Fibroblast of lung (primary cell): Measurements from ENCODE around the gene RPS6KA2. TPM values are rescaled to one million over a fixed set of nuclear protein-coding genes. Genes with fewer than 3 reads are reported as not detected.

ENCODE experiments used
- DNase-seq, 2 donors: peaks; one replicate each; pipeline versions ENCODE4 v3.0.0 to v3.0.0-alpha.2; 2010; ENCODE audit warnings: low read depth in 2 of 2
- H2AFZ ChIP-seq: 2 replicates; pipeline ENCODE4 v1.5.1; 2012; ENCODE audit warnings: low read length, control low read depth, inconsistent platforms
- H3K27ac ChIP-seq: 2 replicates; pipeline ENCODE4 v1.5.1; 2011; ENCODE audit warnings: low read length, control low read depth; ENCODE audit not compliant: insufficient read depth
- H3K27me3 ChIP-seq: 2 replicates; pipeline ENCODE4 v1.5.1; 2011; ENCODE audit warnings: mild to moderate bottlenecking, low read length; ENCODE audit not compliant: control insufficient read depth, insufficient read depth
- H3K36me3 ChIP-seq: 2 replicates; pipeline ENCODE4 v1.5.1; 2011; ENCODE audit warnings: low read length; ENCODE audit not compliant: control insufficient read depth, insufficient read depth
- H3K4me1 ChIP-seq: 2 replicates; pipeline ENCODE4 v1.5.1; 2011; ENCODE audit warnings: low read length; ENCODE audit not compliant: control insufficient read depth, insufficient read depth; ENCODE audit errors: extremely low read depth
- H3K4me2 ChIP-seq: 2 replicates; pipeline ENCODE4 v1.5.1; 2011; ENCODE audit warnings: low read length, control low read depth; ENCODE audit not compliant: insufficient read depth; ENCODE audit errors: extremely low read depth
- H3K4me3 ChIP-seq, 4 experiments: fragments of 200-600 bp in 1 of 4; sonication (generic) in 1 of 4; replicated peaks in 1 of 4; 2 replicates each; pipeline ENCODE4 v1.5.1; 2011 to 2016; ENCODE audit warnings: low read length in 4 of 4, low read depth in 3 of 4, mild to moderate bottlenecking in 3 of 4, control low read depth in 2 of 4, inconsistent platforms in 1 of 4, mixed read lengths in 1 of 4; ENCODE audit not compliant: insufficient read depth in 1 of 4; ENCODE audit errors: control extremely low read depth in 1 of 4
- H3K79me2 ChIP-seq: 2 replicates; pipeline ENCODE4 v1.5.1; 2012; ENCODE audit warnings: mild to moderate bottlenecking, low read length, inconsistent platforms; ENCODE audit not compliant: control insufficient read depth, insufficient read depth
- H3K9ac ChIP-seq: 2 replicates; pipeline ENCODE4 v1.5.1; 2011; ENCODE audit warnings: mild to moderate bottlenecking, low read length, control low read depth; ENCODE audit not compliant: insufficient read depth
- H3K9me3 ChIP-seq: 2 replicates; pipeline ENCODE4 v1.5.1; 2012; ENCODE audit warnings: low read depth, low read length; ENCODE audit not compliant: control insufficient read depth, insufficient read depth
- H4K20me1 ChIP-seq: 2 replicates; pipeline ENCODE4 v1.5.1; 2011; ENCODE audit warnings: low read length; ENCODE audit not compliant: control insufficient read depth, insufficient read depth; ENCODE audit errors: extremely low read depth
- EZH2 ChIP-seq: IDR thresholded peaks from 2 replicates; pipeline ENCODE4 v1.5.1; 2012; ENCODE audit warnings: low read length, control low read depth, mild to moderate bottlenecking; ENCODE audit errors: missing control alignments
- polyA plus RNA-seq, 2 donors: library from polyadenylated mRNA; depleted of rRNA in 1 of 2; stranded (reverse) in 1 of 2; unstranded in 1 of 2; fragments of >200 nt; gene quantifications; 2 replicates each; pipeline ENCODE4 v1.2.1, GENCODE V29; 2011 to 2012; ENCODE audit warnings: missing spikeins in 1 of 2
- total RNA-seq: library from RNA; depleted of rRNA; stranded (reverse); fragments of >200 nt; gene quantifications from 2 replicates; pipeline ENCODE4 v1.2.1, GENCODE V29; 2014
- TF ChIP-seq, protein P1 (sequence below), 2 donors: IDR thresholded peaks in 1 of 2; conservative IDR thresholded peaks in 1 of 2; 1 replicate in 1 of 2; 2 replicates in 1 of 2; pipeline ENCODE4 v1.5.1; 2011 to 2012; ENCODE audit warnings: low read length in 2 of 2, control low read depth in 1 of 2, inconsistent platforms in 1 of 2, low read depth in 1 of 2, mild to moderate bottlenecking in 1 of 2

The RPS6KA2 gene
- total and polyA plus RNA-seq, 2 donors (not counting 1 experiment from before 2014, with no cell fraction given), result 66.8 to 116 TPM

DNA sequence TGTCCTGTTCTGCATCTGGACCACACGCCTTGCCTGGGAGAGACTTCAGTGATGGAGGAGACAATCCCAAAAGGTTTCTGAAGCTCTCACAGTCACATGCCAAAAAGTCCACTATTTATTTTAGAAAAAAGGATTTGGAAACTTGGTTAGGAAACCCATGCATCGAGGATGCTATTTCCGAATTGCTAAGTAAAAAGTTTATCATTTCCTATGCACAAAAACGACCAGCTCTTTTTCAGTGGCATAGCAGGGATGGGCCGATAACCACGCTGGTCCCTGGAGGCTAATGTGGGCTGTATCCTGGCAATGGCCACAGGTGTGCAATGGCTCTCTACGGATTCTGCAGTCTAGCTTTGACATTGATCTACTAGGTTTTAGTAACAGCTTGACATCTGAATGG lies 74.5 kb downstream of the RPS6KA2 start:
- H3K9me3 ChIP-seq, result no peaks in the 10 kb centered on the region
- H3K27me3 ChIP-seq, result no peaks in the 10 kb centered on the region
- no peak for TF ChIP-seq EZH2
- TF ChIP-seq, protein P1, sequence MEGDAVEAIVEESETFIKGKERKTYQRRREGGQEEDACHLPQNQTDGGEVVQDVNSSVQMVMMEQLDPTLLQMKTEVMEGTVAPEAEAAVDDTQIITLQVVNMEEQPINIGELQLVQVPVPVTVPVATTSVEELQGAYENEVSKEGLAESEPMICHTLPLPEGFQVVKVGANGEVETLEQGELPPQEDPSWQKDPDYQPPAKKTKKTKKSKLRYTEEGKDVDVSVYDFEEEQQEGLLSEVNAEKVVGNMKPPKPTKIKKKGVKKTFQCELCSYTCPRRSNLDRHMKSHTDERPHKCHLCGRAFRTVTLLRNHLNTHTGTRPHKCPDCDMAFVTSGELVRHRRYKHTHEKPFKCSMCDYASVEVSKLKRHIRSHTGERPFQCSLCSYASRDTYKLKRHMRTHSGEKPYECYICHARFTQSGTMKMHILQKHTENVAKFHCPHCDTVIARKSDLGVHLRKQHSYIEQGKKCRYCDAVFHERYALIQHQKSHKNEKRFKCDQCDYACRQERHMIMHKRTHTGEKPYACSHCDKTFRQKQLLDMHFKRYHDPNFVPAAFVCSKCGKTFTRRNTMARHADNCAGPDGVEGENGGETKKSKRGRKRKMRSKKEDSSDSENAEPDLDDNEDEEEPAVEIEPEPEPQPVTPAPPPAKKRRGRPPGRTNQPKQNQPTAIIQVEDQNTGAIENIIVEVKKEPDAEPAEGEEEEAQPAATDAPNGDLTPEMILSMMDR (conservative IDR thresholded peaks at IDR 0.05 in 1 of 2, IDR thresholded peaks at IDR 0.05 in 1 of 2; ENCODE audit: low read depth in 1 of 2, low read length in 2 of 2), result no peak
- no peaks in the 10 kb centered on the region for H4K20me1 ChIP-seq
- H3K9ac ChIP-seq, result no peak overlapping the region
- H3K4me2 ChIP-seq, result no peak overlapping the region
- no peaks in the 10 kb centered on the region for H3K36me3 ChIP-seq
- H3K79me2 ChIP-seq, result peaks cover 4% of the 10 kb centered on the region
- no peak for DNase-seq
- no peak overlapping the region for H3K4me3 ChIP-seq
- peaks cover 15% of the 10 kb centered on the region for H3K4me1 ChIP-seq
- peak overlapping the region; percentile 79 for H3K27ac ChIP-seq
- H2AFZ ChIP-seq, result no peak overlapping the region

DNA sequence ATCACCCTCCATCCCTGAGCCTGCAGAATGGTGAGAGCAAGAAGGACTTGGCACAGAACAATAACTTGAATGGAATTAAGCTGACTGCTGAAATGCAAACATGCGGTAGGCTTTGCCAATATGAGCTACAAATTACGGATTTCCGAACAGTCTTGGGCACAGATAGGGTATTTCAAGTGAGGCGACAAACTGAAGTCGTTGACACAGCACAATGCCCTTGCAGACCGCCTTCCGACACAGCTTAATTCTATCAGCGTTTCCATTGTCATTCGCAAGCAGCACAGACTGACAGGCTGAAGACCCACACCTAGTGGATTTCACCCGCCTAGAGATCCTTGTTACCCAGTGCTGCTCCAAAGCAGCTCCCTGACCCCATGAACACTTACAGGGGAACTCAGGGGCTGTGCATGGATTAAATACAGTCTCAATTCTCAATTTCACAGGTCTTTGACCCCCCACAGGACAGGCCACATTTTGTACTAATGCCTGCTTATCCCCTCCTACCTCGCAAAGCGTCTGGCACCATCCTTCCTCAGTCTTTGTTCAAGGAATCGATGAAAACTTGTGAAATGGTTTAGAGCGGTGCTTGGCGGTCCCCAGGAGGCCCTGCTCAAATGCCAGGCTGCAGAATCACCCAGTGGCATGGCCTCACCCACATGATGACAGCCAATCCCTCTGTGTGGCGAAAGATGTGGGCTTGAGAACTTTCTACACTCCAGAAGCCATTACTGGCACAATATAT lies 75.1 kb downstream of the RPS6KA2 start:
- DNase-seq, result no peak
- no peak overlapping the region for H3K4me3 ChIP-seq
- H4K20me1 ChIP-seq, result no peaks in the 10 kb centered on the region
- H3K79me2 ChIP-seq, result peaks cover 4% of the 10 kb centered on the region
- no peak overlapping the region for H3K27ac ChIP-seq
- no peaks in the 10 kb centered on the region for H3K9me3 ChIP-seq
- H2AFZ ChIP-seq, result no peak overlapping the region
- H3K9ac ChIP-seq, result no peak overlapping the region
- H3K27me3 ChIP-seq, result no peaks in the 10 kb centered on the region
- H3K4me1 ChIP-seq, result peaks cover 15% of the 10 kb centered on the region
- TF ChIP-seq EZH2, result no peak
- TF ChIP-seq, protein P1 (conservative IDR thresholded peaks at IDR 0.05 in 1 of 2, IDR thresholded peaks at IDR 0.05 in 1 of 2; ENCODE audit: low read depth in 1 of 2, low read length in 2 of 2), result no peak
- H3K36me3 ChIP-seq, result no peaks in the 10 kb centered on the region
- H3K4me2 ChIP-seq, result no peak overlapping the region

DNA sequence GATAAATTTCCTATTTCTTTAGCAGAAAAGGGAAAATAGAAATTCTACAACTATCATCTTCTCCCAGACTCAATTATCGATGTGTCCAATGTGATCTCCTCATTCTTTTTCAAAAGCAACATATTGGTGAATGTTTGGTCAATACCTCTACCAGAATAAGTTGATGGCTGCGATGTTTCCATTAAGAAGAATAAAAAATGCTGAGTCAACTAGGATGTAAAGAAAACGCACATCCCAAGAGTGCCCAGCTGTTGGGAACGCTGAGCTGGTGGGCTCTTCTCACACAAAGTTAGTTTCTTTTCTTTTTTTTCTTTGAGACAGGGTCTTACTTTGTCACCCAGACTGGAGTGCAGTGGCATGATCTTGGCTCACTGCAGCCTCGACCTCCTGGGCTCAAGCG lies 80.4 kb downstream of the RPS6KA2 start:
- Histone ChIP-seq H3K4me3 (no peak overlapping the region), H3K36me3 (no peaks in the 10 kb centered on the region), H3K9me3 (no peaks in the 10 kb centered on the region), H3K79me2 (peaks cover under 1% of the 10 kb centered on the region), H3K4me1 (no peaks in the 10 kb centered on the region), H3K9ac (no peak overlapping the region), H3K4me2 (no peak overlapping the region), H3K27me3 (no peaks in the 10 kb centered on the region), H4K20me1 (no peaks in the 10 kb centered on the region), H3K27ac (no peak overlapping the region), H2AFZ (no peak overlapping the region)
- no peak for DNase-seq
- TF ChIP-seq, protein P1 (conservative IDR thresholded peaks at IDR 0.05 in 1 of 2, IDR thresholded peaks at IDR 0.05 in 1 of 2; ENCODE audit: low read depth in 1 of 2, low read length in 2 of 2), result no peak
- no peak for TF ChIP-seq EZH2
